ENCODE results near the gene TMEM204. TPM values are rescaled to one million over a fixed set of nuclear protein-coding genes. Genes with fewer than 3 reads are reported as not detected.
A peak's percentile ranks its signal among the peaks of the same experiment; 100 is the strongest.

Gene TMEM204
- total RNA-seq, 4 donors from 2014 or later, result 7.6 to 26.6 (median 18.8) TPM

GRCh38 chr16:1500465-1501150 is 32.9 kb upstream of the TMEM204 start:
- Histone ChIP-seq H3K9me3 (no peaks in the 10 kb centered on the region), H3K4me1 (no peaks in the 10 kb centered on the region), H3K27ac (no peak overlapping the region), H3K36me3 (peaks cover 83% of the 10 kb centered on the region), H3K27me3 (no peaks in the 10 kb centered on the region), H3K4me3 (no peak overlapping the region)
- 97% methylated on average over 26 of the region's 44 CpGs for WGBS
- peak in 1 of 2 donors; percentile 52 for DNase-seq (ENCODE audit: low spot score in 2 of 2)
- TF ChIP-seq, protein P1, sequence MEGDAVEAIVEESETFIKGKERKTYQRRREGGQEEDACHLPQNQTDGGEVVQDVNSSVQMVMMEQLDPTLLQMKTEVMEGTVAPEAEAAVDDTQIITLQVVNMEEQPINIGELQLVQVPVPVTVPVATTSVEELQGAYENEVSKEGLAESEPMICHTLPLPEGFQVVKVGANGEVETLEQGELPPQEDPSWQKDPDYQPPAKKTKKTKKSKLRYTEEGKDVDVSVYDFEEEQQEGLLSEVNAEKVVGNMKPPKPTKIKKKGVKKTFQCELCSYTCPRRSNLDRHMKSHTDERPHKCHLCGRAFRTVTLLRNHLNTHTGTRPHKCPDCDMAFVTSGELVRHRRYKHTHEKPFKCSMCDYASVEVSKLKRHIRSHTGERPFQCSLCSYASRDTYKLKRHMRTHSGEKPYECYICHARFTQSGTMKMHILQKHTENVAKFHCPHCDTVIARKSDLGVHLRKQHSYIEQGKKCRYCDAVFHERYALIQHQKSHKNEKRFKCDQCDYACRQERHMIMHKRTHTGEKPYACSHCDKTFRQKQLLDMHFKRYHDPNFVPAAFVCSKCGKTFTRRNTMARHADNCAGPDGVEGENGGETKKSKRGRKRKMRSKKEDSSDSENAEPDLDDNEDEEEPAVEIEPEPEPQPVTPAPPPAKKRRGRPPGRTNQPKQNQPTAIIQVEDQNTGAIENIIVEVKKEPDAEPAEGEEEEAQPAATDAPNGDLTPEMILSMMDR (IDR thresholded peaks at IDR 0.05), result no peak
- TF ChIP-seq POLR2AphosphoS5 (IDR thresholded peaks at IDR 0.05) (no peak), EP300 (IDR thresholded peaks at IDR 0.05) (no peak), POLR2A (IDR thresholded peaks at IDR 0.05) (no peak)

GRCh38 chr16:1501630-1502029 is 31.8 kb upstream of the TMEM204 start:
- Histone ChIP-seq H3K36me3 (peaks cover 83% of the 10 kb centered on the region), H3K27ac (no peak overlapping the region), H3K27me3 (no peaks in the 10 kb centered on the region), H3K9me3 (no peaks in the 10 kb centered on the region), H3K4me3 (no peak overlapping the region), H3K4me1 (no peaks in the 10 kb centered on the region)
- WGBS, result 88% methylated on average over 9 of the region's 23 CpGs
- TF ChIP-seq, protein P1 (IDR thresholded peaks at IDR 0.05), result no peak
- TF ChIP-seq EP300 (IDR thresholded peaks at IDR 0.05) (no peak), POLR2AphosphoS5 (IDR thresholded peaks at IDR 0.05) (no peak), POLR2A (IDR thresholded peaks at IDR 0.05) (no peak)
- DNase-seq (ENCODE audit: low spot score in 2 of 2), result no peak

DNA sequence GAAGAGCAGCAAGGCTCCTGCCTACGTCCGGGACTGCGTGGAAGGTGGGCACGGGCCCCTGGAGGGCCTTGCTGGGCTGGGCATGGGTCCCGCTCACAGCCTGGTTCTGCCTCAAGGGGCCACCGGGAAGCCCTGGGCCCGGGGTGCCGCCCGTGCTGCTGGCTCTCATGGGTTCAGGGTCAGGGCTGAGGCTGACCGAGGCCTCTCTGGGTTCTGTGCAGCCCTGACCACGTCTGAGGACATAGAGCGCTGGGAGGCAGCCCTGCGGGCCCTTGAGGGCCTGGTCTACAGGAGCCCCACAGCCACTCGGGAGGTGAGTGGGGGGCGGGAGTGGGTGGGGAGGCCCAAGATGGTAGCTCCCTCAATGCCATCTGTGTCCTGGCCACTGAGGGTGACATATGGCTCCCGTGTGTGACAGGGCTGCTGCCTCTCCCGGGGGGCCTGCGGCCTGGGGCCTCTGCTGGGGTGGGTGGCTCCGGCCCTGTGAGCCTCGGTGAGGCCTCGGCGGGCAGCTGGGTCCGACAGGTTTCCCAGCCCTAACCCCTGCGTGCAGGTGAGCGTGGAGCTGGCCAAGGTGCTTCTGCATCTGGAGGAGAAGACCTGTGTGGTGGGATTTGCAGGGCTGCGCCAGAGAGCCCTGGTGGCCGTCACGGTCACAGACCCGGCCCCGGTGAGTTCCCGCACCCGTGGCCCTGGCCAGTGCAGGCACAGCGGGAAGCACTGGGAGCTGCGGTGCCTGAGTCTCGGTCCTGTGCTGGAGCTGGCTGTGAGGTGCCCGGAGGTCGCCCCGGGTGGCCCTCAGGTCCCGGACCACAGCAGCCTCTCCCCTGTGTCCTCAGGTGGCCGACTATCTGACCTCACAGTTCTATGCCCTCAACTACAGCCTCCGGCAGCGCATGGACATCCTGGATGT is 31.1 kb upstream of the TMEM204 start:
- no peak overlapping the region for H3K27ac ChIP-seq
- DNase-seq (ENCODE audit: low spot score in 2 of 2), result no peak
- peaks cover 83% of the 10 kb centered on the region for H3K36me3 ChIP-seq
- no peak for TF ChIP-seq POLR2A (IDR thresholded peaks at IDR 0.05)
- no peak for TF ChIP-seq EP300 (IDR thresholded peaks at IDR 0.05)
- TF ChIP-seq POLR2AphosphoS5 (IDR thresholded peaks at IDR 0.05), result no peak
- TF ChIP-seq, protein P1 (IDR thresholded peaks at IDR 0.05), result no peak
- no CpG with 5 or more reads among the region's 42 CpGs for WGBS
- no peak overlapping the region for H3K4me3 ChIP-seq
- H3K9me3 ChIP-seq, result no peaks in the 10 kb centered on the region
- H3K27me3 ChIP-seq, result no peaks in the 10 kb centered on the region
- no peaks in the 10 kb centered on the region for H3K4me1 ChIP-seq

GRCh38 chr16:1503110-1503955 is 30.1 kb upstream of the TMEM204 start:
- WGBS, result 94% methylated on average over 37 of the region's 37 CpGs
- Histone ChIP-seq H3K27ac (no peak overlapping the region), H3K4me3 (no peak overlapping the region), H3K4me1 (no peaks in the 10 kb centered on the region), H3K36me3 (peaks cover 75% of the 10 kb centered on the region), H3K27me3 (no peaks in the 10 kb centered on the region), H3K9me3 (no peaks in the 10 kb centered on the region)
- DNase-seq (ENCODE audit: low spot score in 2 of 2), result no peak
- TF ChIP-seq EP300 (IDR thresholded peaks at IDR 0.05) (no peak), POLR2A (IDR thresholded peaks at IDR 0.05) (no peak), POLR2AphosphoS5 (IDR thresholded peaks at IDR 0.05) (no peak)
- TF ChIP-seq, protein P1 (IDR thresholded peaks at IDR 0.05), result no peak

All from suprapubic skin (tissue), 4 donors.